T47D (cell line): ENCODE measurements around the gene OCSTAMP.

Experiments
- DNase-seq, 2 experiments: peaks; one replicate each; pipeline versions ENCODE4 v3.0.0 to v3.0.0-alpha.2; 2011 to 2012; ENCODE audit warnings: low read depth in 1 of 2, low spot score in 1 of 2
- JUND ChIP-seq: IDR thresholded peaks from 2 replicates; pipeline ENCODE4 v1.6.1; 2012; ENCODE audit warnings: low read depth
- in situ Hi-C: cut with HindIII; loops from 2 replicates; pipeline ENCODE4 v1.10.0; 2016; ENCODE audit warnings: low sequenced_read_pairs, low pct_unique_long_range_greater_than_20kb

OCSTAMP gene

DNA sequence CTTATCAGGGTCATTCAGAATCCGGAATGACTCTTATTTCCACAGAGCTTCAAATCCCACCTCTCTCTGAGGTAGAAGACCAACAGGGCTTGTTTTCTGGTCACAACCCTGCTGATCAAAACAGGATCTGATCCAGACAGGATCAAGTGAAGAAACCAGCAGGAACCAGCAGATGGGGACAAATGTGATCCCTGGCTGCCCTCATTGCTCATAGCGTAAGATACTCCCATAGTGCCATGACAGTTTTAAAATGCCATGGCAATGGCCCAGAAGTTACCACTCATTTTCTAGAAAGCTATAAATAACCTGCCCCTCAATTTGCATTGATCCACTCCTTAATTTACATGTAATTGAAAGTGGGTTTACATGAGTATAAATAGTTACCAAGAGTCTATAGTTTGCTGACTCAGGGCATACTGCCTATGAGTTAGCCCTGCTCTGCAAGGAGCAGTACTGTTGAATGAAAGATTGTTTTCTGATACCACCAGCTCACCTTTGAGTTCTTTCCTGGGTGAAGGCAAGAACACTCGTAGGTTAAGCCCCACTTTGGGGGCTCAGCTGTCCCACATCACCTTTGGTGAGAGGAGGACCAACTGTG lies 30.9 kb downstream of the OCSTAMP start:
- TF ChIP-seq JUND: no peak
- no peak for DNase-seq
- in situ Hi-C loops: no loop called here

DNA sequence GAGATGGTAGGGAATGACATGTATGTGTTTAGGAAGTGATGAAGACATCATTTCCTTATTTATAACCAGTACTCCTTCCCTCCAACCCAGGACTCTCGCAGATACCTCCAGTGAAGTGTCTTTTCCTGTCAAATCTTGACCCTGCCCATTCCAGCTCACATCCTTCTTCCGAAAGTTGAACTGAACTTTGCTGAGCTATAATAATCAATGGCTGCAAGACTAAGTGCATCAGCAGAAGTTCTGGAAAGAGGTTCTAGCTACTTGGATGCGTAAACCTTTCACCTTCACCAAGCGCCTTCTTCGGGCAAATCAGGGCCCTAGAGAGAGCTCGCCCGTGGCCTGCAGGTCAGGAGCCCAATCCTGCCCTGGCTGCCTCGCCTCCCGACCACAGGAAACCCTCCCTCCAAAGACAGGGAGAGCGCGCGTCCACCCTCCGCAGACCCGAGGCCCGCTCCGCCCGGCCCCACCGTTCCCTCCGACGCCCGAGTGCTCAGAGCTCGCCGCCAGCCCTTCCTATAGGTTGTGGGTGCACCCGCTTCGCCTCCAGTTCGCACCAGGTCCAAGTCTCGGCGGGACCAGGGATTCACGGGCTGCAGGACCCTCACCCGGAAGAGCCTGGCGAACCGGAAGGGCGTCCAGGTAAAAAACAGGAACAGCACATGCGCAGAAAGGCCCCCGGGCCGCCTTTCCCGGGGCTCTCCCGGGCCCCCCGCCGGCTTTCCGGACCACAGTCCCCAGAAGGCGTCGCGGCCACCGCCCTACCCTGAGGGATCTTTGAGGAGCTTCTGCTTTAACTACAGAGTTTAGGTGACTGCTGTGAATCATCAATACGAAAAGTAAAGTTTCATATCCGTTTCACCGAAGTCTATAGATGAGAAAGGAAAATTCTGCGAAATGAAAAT lies 37.3 kb downstream of the OCSTAMP start, which contains the start of gene ZNF334:
TSS of gene ZNF334 (minus strand) at position 617 of the 902 bp plus-strand sequence. CDS start 1,457 bp downstream, outside the sequence.
- no peak for DNase-seq
- TF ChIP-seq JUND: no peak
- in situ Hi-C loops: no loop called here

DNA sequence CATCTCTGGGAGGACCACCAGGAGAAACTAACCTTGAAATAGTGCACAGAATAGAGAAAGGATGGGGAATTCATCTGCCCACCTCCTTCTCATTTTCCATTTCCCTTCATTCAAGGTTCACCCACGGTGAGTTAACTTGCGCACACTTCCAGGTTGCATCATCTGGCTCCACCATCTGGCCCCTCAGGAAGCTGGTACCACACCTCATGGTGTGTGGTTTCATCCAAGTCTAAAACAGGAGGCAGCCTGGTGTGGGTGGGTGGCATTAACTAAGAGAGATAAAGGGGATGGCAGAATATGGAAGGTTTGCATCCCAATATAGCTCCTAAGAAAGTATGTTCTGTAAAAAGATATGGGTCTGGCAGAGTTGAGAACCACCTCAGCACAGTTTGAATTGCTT lies 40.9 kb downstream of the OCSTAMP start:
- no peak for TF ChIP-seq JUND
- no peak for DNase-seq
- in situ Hi-C loops: no loop called here

DNA sequence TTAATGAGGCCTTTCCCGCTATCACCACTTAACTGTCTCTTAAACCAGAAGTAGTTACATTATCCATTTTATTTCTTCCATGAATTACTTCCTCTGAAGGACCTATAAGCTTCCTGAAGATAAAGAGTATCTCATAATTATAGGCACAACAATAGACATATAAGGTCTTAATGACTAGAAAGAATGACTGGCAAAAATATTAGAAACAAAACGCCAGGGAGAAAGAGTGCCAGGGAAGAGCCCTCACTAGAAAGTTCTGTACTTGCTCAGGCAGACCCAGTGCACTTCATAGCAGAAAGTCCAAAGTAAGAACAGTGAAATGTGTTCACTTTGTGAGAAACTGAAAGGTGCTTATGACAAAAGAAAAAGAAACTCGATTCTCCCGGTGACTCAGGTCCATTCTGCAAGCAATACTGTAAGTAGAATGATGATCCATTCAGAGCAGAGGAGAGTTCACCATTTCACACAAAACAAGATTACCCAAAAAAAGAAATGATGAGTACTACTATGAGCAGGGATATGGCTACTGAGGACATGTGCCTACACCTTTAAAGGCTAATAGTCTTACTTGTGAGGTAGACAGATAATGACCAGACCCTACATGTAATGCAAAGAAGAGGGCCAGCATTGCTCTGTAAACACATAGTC lies 42.6 kb downstream of the OCSTAMP start:
- no peak for TF ChIP-seq JUND
- no peak for DNase-seq
- in situ Hi-C loops: no loop called here

DNA sequence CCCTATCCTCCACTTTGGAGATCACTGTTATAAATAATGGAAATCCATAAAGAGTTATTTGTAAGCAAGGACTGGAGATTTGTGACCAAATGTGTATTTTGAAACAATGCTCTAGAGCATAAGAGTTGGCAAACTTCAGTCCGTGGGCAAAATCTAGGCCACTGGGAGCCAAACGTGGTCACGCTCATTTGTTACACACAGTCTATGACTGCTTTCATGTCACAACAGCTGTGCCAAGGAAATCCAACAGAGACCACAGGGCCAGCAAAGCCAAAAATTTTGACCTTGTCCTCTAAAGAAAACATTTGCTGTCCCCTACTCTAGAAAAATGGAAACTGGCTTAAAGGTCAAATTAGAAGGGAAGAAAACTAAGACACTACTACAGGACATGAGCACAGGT lies 44.9 kb downstream of the OCSTAMP start:
- in situ Hi-C loops: no loop called here
- TF ChIP-seq JUND: no peak
- DNase-seq: no peak

DNA sequence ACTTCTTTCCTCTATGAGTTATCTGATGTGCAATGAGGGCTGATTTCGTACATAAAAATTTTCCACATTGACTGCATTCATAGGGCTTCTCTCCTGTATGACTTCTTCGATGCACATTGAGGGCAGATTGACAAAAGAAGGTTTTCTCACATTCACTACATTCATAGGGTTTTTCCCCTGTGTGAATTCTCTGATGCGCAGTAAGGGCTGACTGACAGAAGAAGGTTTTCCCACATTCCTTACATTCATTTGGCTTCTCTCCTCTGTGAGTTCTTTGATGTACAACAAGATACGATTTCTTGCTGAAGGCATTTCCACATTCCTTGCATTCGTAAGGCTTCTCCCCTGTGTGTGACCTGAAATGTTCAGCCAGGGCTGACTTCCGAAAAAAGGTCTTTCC lies 48.5 kb downstream of the OCSTAMP start:
- DNase-seq: peak in 1 of 2 experiments; percentile 24
- TF ChIP-seq JUND: no peak
- in situ Hi-C loops: no loop called here

DNA sequence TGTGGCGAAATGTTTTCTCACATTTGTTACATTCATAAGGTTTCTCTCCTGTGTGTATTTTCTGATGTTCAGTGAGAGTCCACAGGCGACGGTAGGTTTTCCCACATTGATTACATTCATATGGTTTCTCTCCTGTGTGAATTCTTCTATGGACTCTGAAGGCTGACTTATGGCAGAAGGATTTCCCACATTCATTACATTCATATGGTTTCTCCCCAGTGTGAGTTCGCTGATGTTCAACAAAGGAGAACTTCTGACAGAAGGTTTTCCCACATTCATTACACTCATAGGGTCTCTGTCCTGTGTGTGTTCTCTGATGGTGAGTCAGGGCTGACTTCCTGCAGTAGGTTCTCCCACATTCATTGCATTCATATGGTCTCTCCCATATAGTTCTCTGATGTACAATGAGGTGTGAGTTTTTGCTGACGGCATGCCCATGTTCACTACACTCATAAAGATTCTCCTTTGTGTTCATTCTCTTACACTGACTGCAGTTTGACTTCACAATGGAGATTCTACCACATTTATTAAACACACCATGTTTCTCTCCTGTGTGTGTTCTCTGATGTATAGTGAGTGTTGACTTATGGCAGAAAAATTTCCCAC lies 49.0 kb downstream of the OCSTAMP start:
- DNase-seq: no peak
- in situ Hi-C loops: no loop called here
- no peak for TF ChIP-seq JUND

DNA sequence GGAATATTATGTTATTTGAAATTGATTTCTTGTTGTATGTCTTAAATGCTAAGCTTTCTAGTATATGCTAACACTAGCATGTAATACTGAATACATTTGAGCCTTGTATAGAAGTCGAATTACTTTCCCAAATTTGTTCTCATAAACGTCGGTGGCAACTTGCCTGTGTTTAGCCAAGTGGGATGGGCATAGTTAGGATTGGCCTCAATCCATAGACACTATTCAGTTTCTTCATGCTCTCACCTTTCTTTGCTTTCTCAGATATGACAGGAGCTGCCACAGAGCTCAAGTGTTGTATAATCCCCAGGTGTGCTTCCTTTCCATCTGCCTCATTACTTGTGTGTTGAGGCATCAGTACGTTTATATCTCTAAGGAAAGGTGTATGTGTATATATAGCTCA lies 56.4 kb downstream of the OCSTAMP start:
- in situ Hi-C loops: no loop called here
- TF ChIP-seq JUND: no peak

DNA sequence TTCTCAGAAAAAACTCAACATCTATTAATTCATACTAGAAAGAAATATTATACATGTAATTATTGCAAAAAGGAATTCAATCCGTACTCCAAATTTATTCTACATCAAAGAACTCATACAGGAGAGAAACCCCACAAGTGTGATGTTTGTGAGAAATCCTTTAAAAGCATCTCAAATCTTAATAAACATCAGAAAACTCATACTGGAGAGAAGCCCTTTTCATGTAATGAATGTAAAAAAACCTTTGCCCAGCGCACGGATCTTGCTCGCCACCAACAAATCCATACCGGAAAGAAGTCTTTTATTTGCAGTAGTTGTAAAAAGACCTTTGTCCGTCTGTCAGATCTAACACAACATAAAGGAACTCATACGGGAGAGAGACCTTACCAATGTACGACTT lies 59.1 kb downstream of the OCSTAMP start:
- no peak for TF ChIP-seq JUND
- no peak for DNase-seq
- in situ Hi-C loops: no loop called here

More for the DNA sequence above, 56.4 kb downstream of the OCSTAMP start:
- DNase-seq: no peak
